ENCODE data around the gene ANKRD39. TPM values are rescaled to one million over a fixed set of nuclear protein-coding genes. Genes with fewer than 3 reads are reported as not detected.
A peak's percentile ranks its signal among the peaks of the same experiment; 100 is the strongest.

Gene ANKRD39
- total and polyA plus RNA-seq, 2 of the 8 experiments (the other 6 are each of a cell fraction or from before 2014, with no cell fraction given), result 18.5 to 21.3 TPM

DNA sequence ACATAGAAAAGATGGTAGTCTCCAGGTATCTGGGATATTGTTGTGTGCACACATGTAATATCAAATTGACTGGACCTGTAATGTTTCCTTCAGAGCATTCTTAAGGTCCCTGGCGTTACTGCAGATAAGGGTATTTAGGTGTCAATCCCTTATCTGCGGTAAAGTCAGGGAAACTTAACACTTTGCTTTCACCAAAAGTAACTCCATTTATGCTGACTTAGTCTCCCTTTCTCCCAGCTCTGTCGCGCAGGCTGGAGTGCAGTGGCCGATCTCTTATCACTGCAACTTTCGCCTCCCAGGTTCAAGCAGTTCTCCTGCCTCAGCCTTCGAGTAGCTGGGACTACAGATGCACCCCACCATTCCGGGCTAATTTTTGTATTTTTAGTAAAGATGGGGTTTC is 39.9 kb downstream of the ANKRD39 start:
- Histone ChIP-seq H3K14ac (ENCODE audit: insufficient read length) (no peak overlapping the region), H3K23me2 (ENCODE audit: low read depth, low read length) (peaks cover 17% of the 10 kb centered on the region), H3K4me1 (replicated peaks in 1 of 4; ENCODE audit: control insufficient read depth in 3 of 4, insufficient read depth in 4 of 4, low read length in 3 of 4) (peaks cover 0 to 22% (median 16%) of the 10 kb centered on the region in 4 experiments; a peak in 6 of 7 replicates), H3K18ac (ENCODE audit: extremely low read depth, low read length) (no peak overlapping the region), H3K36me3 (ENCODE audit: control insufficient read depth in 2 of 4, insufficient read depth in 4 of 4, low read length in 3 of 4) (peaks cover 0 to 11% (median 2%) of the 10 kb centered on the region in 4 experiments; a peak in 3 of 8 replicates), H2BK5ac (ENCODE audit: low read depth, low read length) (no peak overlapping the region), H3K79me1 (ENCODE audit: low read depth, low read length) (peaks cover 29% of the 10 kb centered on the region), H3K79me2 (ENCODE audit: control insufficient read depth in 1 of 2, insufficient read depth in 2 of 2, low read length in 2 of 2) (peaks cover 3 to 57% of the 10 kb centered on the region in 2 experiments; a peak in 3 of 4 replicates), H3K27me3 (replicated peaks in 1 of 4; ENCODE audit: control insufficient read depth in 3 of 4, extremely low read depth in 1 of 4, insufficient read depth in 3 of 4, low read length in 3 of 4) (no peaks in the 10 kb centered on the region; a peak in 1 of 7 replicates), H3K27ac (ENCODE audit: low read depth, low read length) (no peak overlapping the region), H4K8ac (ENCODE audit: extremely low read depth, insufficient read depth, low read length) (no peak overlapping the region), H3K23ac (ENCODE audit: insufficient read length) (no peak overlapping the region), H3K56ac (replicated peaks; ENCODE audit: insufficient read length, low read depth, low read length) (no peak overlapping the region), H2BK12ac (ENCODE audit: low read depth, low read length) (no peak overlapping the region), H2BK15ac (ENCODE audit: low read length) (no peak overlapping the region), H2BK120ac (replicated peaks; ENCODE audit: low read depth, low read length) (no peak overlapping the region), H3K9ac (replicated peaks in 1 of 4; ENCODE audit: extremely low read depth in 1 of 4, low read depth in 3 of 4, low read length in 3 of 4) (no peak overlapping the region), H4K91ac (replicated peaks; ENCODE audit: insufficient read length, low read length) (no peak overlapping the region), H4K5ac (ENCODE audit: insufficient read length, low read depth, low read length) (no peak overlapping the region), H2BK20ac (ENCODE audit: low read length) (no peak overlapping the region), H2AK5ac (ENCODE audit: low read depth, low read length) (no peak overlapping the region), H3K4me3 (ENCODE audit: extremely low read depth in 1 of 4, insufficient read depth in 2 of 4, low read depth in 3 of 4, low read length in 4 of 4) (peak overlapping the region; percentile 63 to 89 (median 72); a peak in 5 of 8 replicates), H3K9me3 (ENCODE audit: insufficient read depth in 2 of 2, low read depth in 1 of 2, low read length in 1 of 2) (no peaks in the 10 kb centered on the region), H4K20me1 (replicated peaks in 1 of 2; ENCODE audit: control insufficient read depth in 1 of 2, insufficient read depth in 2 of 2, low read length in 2 of 2) (peaks cover 18 to 33% of the 10 kb centered on the region in 2 experiments), H3K4me2 (ENCODE audit: insufficient read depth in 1 of 2, low read depth in 2 of 2, low read length in 2 of 2) (peak overlapping the region; percentile 98), H3K4ac (replicated peaks; ENCODE audit: insufficient read length, low read depth, low read length) (no peak overlapping the region), H2AFZ (ENCODE audit: low read length) (no peak overlapping the region)
- 91% methylated on average over 8 of the region's 8 CpGs; no CpG with 5 or more reads in 1 of the 2 experiments for WGBS, 2 experiments (ENCODE audit: extremely low coverage in 1 of 2, insufficient coverage in 1 of 2, insufficient read length in 1 of 2, insufficient replicate concordance in 2 of 2, low coverage in 1 of 2, low lambda C conversion rate in 2 of 2, missing lambda C conversion rate in 1 of 2)
- FAIRE-seq (no peak), DNase-seq (ENCODE audit: low read depth in 1 of 2, low spot score in 2 of 2) (no peak)
- POLR2A ChIA-PET (ENCODE audit: partially characterized antibody), result interaction anchor here (1.0 to 2.6 kb wide), 5 partner anchors 9 to 26 kb away, joined by 3 to 12 read pairs (median 4); partner anchors contain the start of gene ANKRD23
- CTCF ChIA-PET (ENCODE audit: partially characterized antibody), result interaction anchor here (0.6 to 5.3 kb wide), 8 partner anchors 9 to 135 kb away, joined by 3 to 30 read pairs (median 4); no protein-coding TSS in a partner anchor
- TF ChIP-seq, protein P1, sequence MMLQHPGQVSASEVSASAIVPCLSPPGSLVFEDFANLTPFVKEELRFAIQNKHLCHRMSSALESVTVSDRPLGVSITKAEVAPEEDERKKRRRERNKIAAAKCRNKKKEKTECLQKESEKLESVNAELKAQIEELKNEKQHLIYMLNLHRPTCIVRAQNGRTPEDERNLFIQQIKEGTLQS (IDR thresholded peaks at IDR 0.05; ENCODE audit: insufficient read depth, low read depth, low read length), result no peak
- TF ChIP-seq HDAC6 (IDR thresholded peaks at IDR 0.05; ENCODE audit: low read depth, low read length) (no peak), CHD2 (IDR thresholded peaks at IDR 0.05; ENCODE audit: low read length) (no peak), SIX5 (IDR thresholded peaks at IDR 0.05; ENCODE audit: low read depth, low read length) (no peak), EP300 (IDR thresholded peaks at IDR 0.05; ENCODE audit: borderline replicate concordance in 1 of 2, low read depth in 2 of 2, low read length in 2 of 2) (no peak), CREB1 (IDR thresholded peaks at IDR 0.05) (no peak), ZNF274 (IDR thresholded peaks at IDR 0.05; ENCODE audit: borderline replicate concordance, extremely low read depth, low read length) (no peak), HDAC2 (IDR thresholded peaks at IDR 0.05; ENCODE audit: borderline replicate concordance in 1 of 2, low read depth in 2 of 2, low read length in 2 of 2) (no peak), SP1 (IDR thresholded peaks at IDR 0.05; ENCODE audit: low read depth, low read length) (no peak), GABPA (IDR thresholded peaks at IDR 0.05; ENCODE audit: borderline replicate concordance, insufficient read depth, low read length) (no peak), NANOG (IDR thresholded peaks at IDR 0.05; ENCODE audit: insufficient read depth, low read depth, low read length, poor library complexity, severe bottlenecking) (no peak), SP2 (IDR thresholded peaks at IDR 0.05; ENCODE audit: low read length) (no peak), TBP (IDR thresholded peaks at IDR 0.05; ENCODE audit: low read depth, low read length) (no peak)

All from H1 (cell line).